H1 (cell line): ENCODE measurements around the gene NDUFA6. TPM values are rescaled to one million over a fixed set of nuclear protein-coding genes. Genes with fewer than 3 reads are reported as not detected.

Source experiments
- BRCA1 ChIP-seq: IDR thresholded peaks from 2 replicates; pipeline ENCODE4 v1.6.1; 2012; ENCODE audit warnings: low read depth, low read length, improper control_type of control experiment
- CREB1 ChIP-seq: IDR thresholded peaks from 2 replicates; pipeline ENCODE4 v1.6.1; 2012; ENCODE audit warnings: inconsistent platforms
- CTBP2 ChIP-seq: IDR thresholded peaks from 2 replicates; pipeline ENCODE4 v1.7.0; 2011; ENCODE audit warnings: borderline replicate concordance, mild to moderate bottlenecking, moderate library complexity, mixed read lengths, low read length; ENCODE audit not compliant: insufficient read depth, insufficient read length
- CTCF ChIP-seq, 3 experiments: IDR thresholded peaks; 1 replicate in 2 of 3; 2 replicates in 1 of 3; pipeline versions ENCODE4 v1.5.1 to v1.6.1; 2011; ENCODE audit warnings: low read length in 3 of 3, mild to moderate bottlenecking in 3 of 3, inconsistent platforms in 2 of 3, low read depth in 1 of 3, moderate library complexity in 1 of 3; ENCODE audit not compliant: insufficient read depth in 1 of 3; ENCODE audit errors: control extremely low read depth in 1 of 3
- E2F6 ChIP-seq: IDR thresholded peaks from 2 replicates; pipeline ENCODE4 v1.6.1; 2012; ENCODE audit warnings: inconsistent platforms
- EZH2 ChIP-seq: fragments of 200-600 bp; sonication (generic); IDR thresholded peaks from 2 replicates; pipeline ENCODE4 v1.7.1; 2012; ENCODE audit warnings: low read depth, mild to moderate bottlenecking, moderate library complexity, low read length, inconsistent platforms; ENCODE audit not compliant: severe bottlenecking
- GABPA ChIP-seq: IDR thresholded peaks from 2 replicates; pipeline ENCODE4 v1.6.1; 2011; ENCODE audit warnings: mild to moderate bottlenecking, low read length, moderate library complexity, borderline replicate concordance; ENCODE audit not compliant: insufficient read depth
- HDAC2 ChIP-seq, 2 experiments: fragments of 300-600 bp in 1 of 2; sonication (generic) in 1 of 2; IDR thresholded peaks; 2 replicates each; pipeline ENCODE4 v1.6.1; 2011 to 2012; ENCODE audit warnings: low read depth in 2 of 2, low read length in 2 of 2, mild to moderate bottlenecking in 2 of 2, moderate library complexity in 2 of 2, borderline replicate concordance in 1 of 2, inconsistent platforms in 1 of 2
- KDM5A ChIP-seq: fragments of 200-600 bp; IDR thresholded peaks from 2 replicates; pipeline ENCODE4 v1.7.1; 2012; ENCODE audit warnings: mild to moderate bottlenecking, low read length, inconsistent platforms, mixed read lengths
- MAX ChIP-seq: IDR thresholded peaks from 2 replicates; pipeline ENCODE4 v1.6.1; 2012; ENCODE audit warnings: inconsistent platforms
- NRF1 ChIP-seq: IDR thresholded peaks from 2 replicates; pipeline ENCODE4 v1.6.1; 2011; ENCODE audit warnings: mild to moderate bottlenecking, low read depth, low read length, improper control_type of control experiment
- POLR2A ChIP-seq, 2 experiments: IDR thresholded peaks; 1 replicate in 1 of 2; 2 replicates in 1 of 2; pipeline ENCODE4 v1.6.1; 2011; ENCODE audit warnings: low read depth in 2 of 2, low read length in 2 of 2, mild to moderate bottlenecking in 2 of 2; ENCODE audit errors: control extremely low read depth in 1 of 2
- POLR2AphosphoS5 ChIP-seq: IDR thresholded peaks from 2 replicates; pipeline ENCODE4 v1.6.1; 2011; ENCODE audit warnings: low read depth, low read length
- POU5F1 ChIP-seq: IDR thresholded peaks from 2 replicates; pipeline ENCODE4 v1.6.1; 2011; ENCODE audit warnings: low read depth, mild to moderate bottlenecking, low read length, moderate library complexity
- SIN3A ChIP-seq, 2 experiments: IDR thresholded peaks in 1 of 2; conservative IDR thresholded peaks in 1 of 2; 2 replicates each; pipeline ENCODE4 v1.6.1; 2011 to 2012; ENCODE audit warnings: low read length in 2 of 2, improper control_type of control experiment in 1 of 2, low read depth in 1 of 2, mild to moderate bottlenecking in 1 of 2
- SIRT6 ChIP-seq: IDR thresholded peaks from one replicate; pipeline ENCODE4 v1.7.1; 2012; ENCODE audit warnings: low read length, inconsistent platforms
- SP1 ChIP-seq: IDR thresholded peaks from 2 replicates; pipeline ENCODE4 v1.6.1; 2011; ENCODE audit warnings: low read depth, low read length
- USF2 ChIP-seq: IDR thresholded peaks from 2 replicates; pipeline ENCODE4 v1.6.1; 2011; ENCODE audit warnings: low read length, improper control_type of control experiment
- ZNF274 ChIP-seq: IDR thresholded peaks from 2 replicates; pipeline ENCODE4 v1.7.0; 2012; ENCODE audit warnings: low read length, borderline replicate concordance; ENCODE audit errors: extremely low read depth
- polyA plus RNA-seq, 7 experiments: library from polyadenylated mRNA; depleted of rRNA in 3 of 7; stranded (reverse) in 5 of 7; unstranded in 2 of 7; fragments of >200 nt in 5 of 7; fragments of 200-250 nt in 2 of 7; gene quantifications; 1 replicate in 5 of 7; 2 replicates in 1 of 7; 4 replicates in 1 of 7; pipeline versions ENCODE4 v1.2.1 to v1.2.3, GENCODE V29; 2011 to 2013; ENCODE audit warnings: missing spikeins in 2 of 7, mixed read lengths in 2 of 7
- total RNA-seq: library from RNA; stranded (reverse); fragmentation: NEBNext Ultra II Directional; extraction: Animal tissue kit (Norgen Biotek cat#: 25700); gene quantifications from 2 replicates; pipeline ENCODE4 v1.2.1, GENCODE V29; 2021

The NDUFA6 gene
- total and polyA plus RNA-seq, 2 of the 8 experiments (the other 6 are each of a cell fraction or from before 2014, with no cell fraction given): 76.2 to 105 TPM

GRCh38 chr22:42090596-42091454, at the start of gene NDUFA6 (continued):
- TF ChIP-seq CTCF (IDR thresholded peaks at IDR 0.05; ENCODE audit: control extremely low read depth in 1 of 3, insufficient read depth in 1 of 3, low read depth in 1 of 3, low read length in 3 of 3): peak; percentile 84 to 92 (median 86)
- TF ChIP-seq KDM5A: no peak
- peak; percentile 85; the same call in 1 of the 2 replicates for TF ChIP-seq SP1
- TF ChIP-seq POU5F1: no peak
- TF ChIP-seq GABPA: no peak
- no peak for TF ChIP-seq HDAC2 (IDR thresholded peaks at IDR 0.05; ENCODE audit: borderline replicate concordance in 1 of 2, low read depth in 2 of 2, low read length in 2 of 2)
- peak; percentile 33 for TF ChIP-seq CTBP2
- peak; percentile 82 for TF ChIP-seq POLR2AphosphoS5
- no peak for TF ChIP-seq EZH2
- TF ChIP-seq CREB1: no peak; the same call in 1 of the 2 replicates
- TF ChIP-seq SIRT6: no peak
- no peak; the same call in 1 of the 2 replicates for TF ChIP-seq BRCA1
- peak; percentile 34 to 60; a peak in 2 of 4 replicates for TF ChIP-seq SIN3A (conservative IDR thresholded peaks at IDR 0.05 in 1 of 2, IDR thresholded peaks at IDR 0.05 in 1 of 2; ENCODE audit: low read depth in 1 of 2, low read length in 2 of 2)
- peak; percentile 58; the same call in 1 of the 2 replicates for TF ChIP-seq E2F6
- no peak for TF ChIP-seq ZNF274
- peak; percentile 98 for TF ChIP-seq NRF1
- peak; percentile 92 to 97 for TF ChIP-seq POLR2A (IDR thresholded peaks at IDR 0.05; ENCODE audit: control extremely low read depth in 1 of 2, low read depth in 2 of 2, low read length in 2 of 2)
- TF ChIP-seq USF2: no peak
- peak; percentile 79 for TF ChIP-seq MAX
